PC-3 (cell line): ENCODE results near the gene CYRIA.

ENCODE experiments used
- EZH2 ChIP-seq: fragments of 300-600 bp; sonication (generic); IDR thresholded peaks from one replicate; pipeline ENCODE4 v1.6.1; 2017; ENCODE audit warnings: antibody characterized with exemption, mild to moderate bottlenecking, low read length; ENCODE audit not compliant: unreplicated experiment
- EZH2phosphoT487 ChIP-seq: fragments of 300-600 bp; sonication (generic); IDR thresholded peaks from 2 replicates; pipeline ENCODE4 v1.6.1; 2018; ENCODE audit warnings: mild to moderate bottlenecking, antibody characterized with exemption, low read length, borderline replicate concordance
- TF ChIP-seq, protein P1 (sequence below): fragments of 300-600 bp; sonication (generic); conservative IDR thresholded peaks from 2 replicates; pipeline ENCODE4 v1.5.1; 2017; ENCODE audit warnings: antibody characterized with exemption, low read depth, mild to moderate bottlenecking, low read length

DNA sequence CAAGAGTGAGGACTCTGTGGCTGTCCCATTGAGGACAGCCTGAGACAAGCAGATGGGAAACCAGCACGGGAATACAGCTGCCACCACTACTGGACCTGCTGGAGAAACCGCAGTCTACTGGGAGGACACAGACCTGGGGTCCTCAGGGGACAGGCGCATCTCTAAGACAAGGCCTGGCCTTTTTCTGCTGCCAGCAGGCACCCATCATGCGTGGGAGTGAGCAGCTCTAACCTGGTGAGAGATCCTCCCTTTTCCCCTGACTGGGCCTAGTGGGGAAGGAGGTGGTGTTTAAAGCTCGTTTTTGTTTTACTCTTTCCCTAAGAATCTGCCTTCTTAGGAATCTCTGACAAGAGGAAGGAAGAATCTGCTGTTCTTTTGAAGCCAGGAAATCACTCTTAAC, 36.6 kb downstream of the CYRIA start:
- TF ChIP-seq, protein P1, sequence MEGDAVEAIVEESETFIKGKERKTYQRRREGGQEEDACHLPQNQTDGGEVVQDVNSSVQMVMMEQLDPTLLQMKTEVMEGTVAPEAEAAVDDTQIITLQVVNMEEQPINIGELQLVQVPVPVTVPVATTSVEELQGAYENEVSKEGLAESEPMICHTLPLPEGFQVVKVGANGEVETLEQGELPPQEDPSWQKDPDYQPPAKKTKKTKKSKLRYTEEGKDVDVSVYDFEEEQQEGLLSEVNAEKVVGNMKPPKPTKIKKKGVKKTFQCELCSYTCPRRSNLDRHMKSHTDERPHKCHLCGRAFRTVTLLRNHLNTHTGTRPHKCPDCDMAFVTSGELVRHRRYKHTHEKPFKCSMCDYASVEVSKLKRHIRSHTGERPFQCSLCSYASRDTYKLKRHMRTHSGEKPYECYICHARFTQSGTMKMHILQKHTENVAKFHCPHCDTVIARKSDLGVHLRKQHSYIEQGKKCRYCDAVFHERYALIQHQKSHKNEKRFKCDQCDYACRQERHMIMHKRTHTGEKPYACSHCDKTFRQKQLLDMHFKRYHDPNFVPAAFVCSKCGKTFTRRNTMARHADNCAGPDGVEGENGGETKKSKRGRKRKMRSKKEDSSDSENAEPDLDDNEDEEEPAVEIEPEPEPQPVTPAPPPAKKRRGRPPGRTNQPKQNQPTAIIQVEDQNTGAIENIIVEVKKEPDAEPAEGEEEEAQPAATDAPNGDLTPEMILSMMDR, result no peak
- TF ChIP-seq EZH2, result no peak
- no peak for TF ChIP-seq EZH2phosphoT487
